ENCODE measurements around the gene SELENOI. TPM values are rescaled to one million over a fixed set of nuclear protein-coding genes. Genes with fewer than 3 reads are reported as not detected.

SELENOI gene
- total RNA-seq, 1 donor from 2014 or later, result 41.2 TPM

GRCh38 chr2:26424221-26424620 lies 78.3 kb downstream of the SELENOI start:
- DNase-seq (ENCODE audit: low read depth, low spot score), result no peak
- no peaks in the 10 kb centered on the region for H3K4me1 Mint-ChIP-seq
- H3K27me3 Mint-ChIP-seq (ENCODE audit: low read depth), result no peaks in the 10 kb centered on the region
- H3K36me3 Mint-ChIP-seq (ENCODE audit: low read depth), result no peaks in the 10 kb centered on the region
- no peak overlapping the region for H3K4me3 Mint-ChIP-seq
- H3K9me3 Mint-ChIP-seq, result no peaks in the 10 kb centered on the region
- H3K27ac Mint-ChIP-seq (ENCODE audit: unreplicated experiment), result no peak overlapping the region
- TF ChIP-seq CTCF (conservative IDR thresholded peaks at IDR 0.05), result no peak

- Mint-ChIP-seq H3K27ac (ENCODE audit: unreplicated experiment) (no peak overlapping the region), H3K4me1 (peaks cover 17% of the 10 kb centered on the region), H3K36me3 (ENCODE audit: low read depth) (no peaks in the 10 kb centered on the region), H3K4me3 (no peak overlapping the region), H3K27me3 (ENCODE audit: low read depth) (no peaks in the 10 kb centered on the region), H3K9me3 (no peaks in the 10 kb centered on the region)
- no peak for TF ChIP-seq CTCF (conservative IDR thresholded peaks at IDR 0.05)
- no peak for DNase-seq (ENCODE audit: low read depth, low spot score)
Observed at GRCh38 chr2:26428846-26429245, 82.9 kb downstream of the SELENOI start.

- Mint-ChIP-seq H3K27ac (ENCODE audit: unreplicated experiment) (no peak overlapping the region), H3K36me3 (ENCODE audit: low read depth) (no peaks in the 10 kb centered on the region), H3K9me3 (no peaks in the 10 kb centered on the region)
Observed at GRCh38 chr2:26429779-26430578, 84.0 kb downstream of the SELENOI start.

GRCh38 chr2:26430826-26431225 lies 84.9 kb downstream of the SELENOI start:
- H3K9me3 Mint-ChIP-seq, result no peaks in the 10 kb centered on the region
- H3K36me3 Mint-ChIP-seq (ENCODE audit: low read depth), result no peaks in the 10 kb centered on the region
- TF ChIP-seq CTCF (conservative IDR thresholded peaks at IDR 0.05), result no peak
- no peak overlapping the region for H3K27ac Mint-ChIP-seq (ENCODE audit: unreplicated experiment)
- no peak overlapping the region for H3K4me3 Mint-ChIP-seq
- DNase-seq (ENCODE audit: low read depth, low spot score), result no peak
- peaks cover 18% of the 10 kb centered on the region for H3K4me1 Mint-ChIP-seq
- no peaks in the 10 kb centered on the region for H3K27me3 Mint-ChIP-seq (ENCODE audit: low read depth)

More at GRCh38 chr2:26429779-26430578, 84.0 kb downstream of the SELENOI start:
- H3K27me3 Mint-ChIP-seq (ENCODE audit: low read depth), result no peaks in the 10 kb centered on the region
- TF ChIP-seq CTCF (conservative IDR thresholded peaks at IDR 0.05), result no peak
- H3K4me1 Mint-ChIP-seq, result peaks cover 18% of the 10 kb centered on the region
- no peak for DNase-seq (ENCODE audit: low read depth, low spot score)
- H3K4me3 Mint-ChIP-seq, result no peak overlapping the region

GRCh38 chr2:26432363-26432762 lies 86.4 kb downstream of the SELENOI start:
- no peak for DNase-seq (ENCODE audit: low read depth, low spot score)
- H3K27ac Mint-ChIP-seq (ENCODE audit: unreplicated experiment), result peak overlapping the region; percentile 70
- no peaks in the 10 kb centered on the region for H3K9me3 Mint-ChIP-seq
- no peak overlapping the region for H3K4me3 Mint-ChIP-seq
- H3K4me1 Mint-ChIP-seq, result peaks cover 18% of the 10 kb centered on the region
- no peak for TF ChIP-seq CTCF (conservative IDR thresholded peaks at IDR 0.05)
- no peaks in the 10 kb centered on the region for H3K27me3 Mint-ChIP-seq (ENCODE audit: low read depth)
- no peaks in the 10 kb centered on the region for H3K36me3 Mint-ChIP-seq (ENCODE audit: low read depth)

Measured in neural crest cell (in vitro differentiated cells).